ENCODE results near the gene SH3RF1.

SH3RF1 gene

DNA sequence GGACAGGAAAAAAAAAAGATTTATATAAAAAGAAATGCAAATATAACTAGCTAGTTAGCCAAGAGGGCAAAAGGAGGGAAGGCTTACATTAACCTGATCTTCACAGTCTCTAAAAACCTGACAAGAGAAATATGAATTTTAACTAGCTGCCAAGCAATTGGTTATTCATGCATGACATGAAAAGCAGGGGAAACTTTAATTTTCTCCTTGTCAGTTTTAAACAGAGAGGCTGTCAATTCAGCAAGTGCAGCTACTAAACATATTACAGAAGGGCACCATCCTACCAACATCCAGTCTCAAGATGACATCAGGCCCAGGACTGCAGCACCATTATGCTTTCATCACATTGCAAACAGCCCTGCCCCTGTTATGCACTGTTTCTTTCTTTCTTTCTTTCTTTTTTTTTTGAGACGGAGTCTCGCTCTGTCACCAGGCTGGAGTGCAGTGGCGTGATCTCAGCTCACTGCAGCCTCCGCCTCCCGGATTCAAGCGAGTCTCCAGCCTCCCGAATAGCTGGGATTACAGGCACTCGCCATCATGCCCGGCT is 221.8 kb downstream of the SH3RF1 start:
- ATAC-seq (ENCODE audit: insufficient read depth, low read depth) (no peak), DNase-seq (no peak)
- TF ChIP-seq EZH2 (IDR thresholded peaks at IDR 0.05; ENCODE audit: borderline replicate concordance, low read depth, low read length, severe bottlenecking) = no peak
- TF ChIP-seq, protein P1, sequence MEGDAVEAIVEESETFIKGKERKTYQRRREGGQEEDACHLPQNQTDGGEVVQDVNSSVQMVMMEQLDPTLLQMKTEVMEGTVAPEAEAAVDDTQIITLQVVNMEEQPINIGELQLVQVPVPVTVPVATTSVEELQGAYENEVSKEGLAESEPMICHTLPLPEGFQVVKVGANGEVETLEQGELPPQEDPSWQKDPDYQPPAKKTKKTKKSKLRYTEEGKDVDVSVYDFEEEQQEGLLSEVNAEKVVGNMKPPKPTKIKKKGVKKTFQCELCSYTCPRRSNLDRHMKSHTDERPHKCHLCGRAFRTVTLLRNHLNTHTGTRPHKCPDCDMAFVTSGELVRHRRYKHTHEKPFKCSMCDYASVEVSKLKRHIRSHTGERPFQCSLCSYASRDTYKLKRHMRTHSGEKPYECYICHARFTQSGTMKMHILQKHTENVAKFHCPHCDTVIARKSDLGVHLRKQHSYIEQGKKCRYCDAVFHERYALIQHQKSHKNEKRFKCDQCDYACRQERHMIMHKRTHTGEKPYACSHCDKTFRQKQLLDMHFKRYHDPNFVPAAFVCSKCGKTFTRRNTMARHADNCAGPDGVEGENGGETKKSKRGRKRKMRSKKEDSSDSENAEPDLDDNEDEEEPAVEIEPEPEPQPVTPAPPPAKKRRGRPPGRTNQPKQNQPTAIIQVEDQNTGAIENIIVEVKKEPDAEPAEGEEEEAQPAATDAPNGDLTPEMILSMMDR (IDR thresholded peaks at IDR 0.05; ENCODE audit: borderline replicate concordance, extremely low read depth, low read length, poor library complexity, severe bottlenecking) = no peak
- Histone ChIP-seq H3K4me3 (ENCODE audit: low read depth in 1 of 2, low read length in 2 of 2) (no peak overlapping the region), H3K27ac (ENCODE audit: low read length) (no peak overlapping the region), H3K9ac (ENCODE audit: low read depth, low read length) (no peak overlapping the region), H3K4me1 (ENCODE audit: insufficient read depth, low read length) (no peaks in the 10 kb centered on the region), H3K9me3 (ENCODE audit: insufficient read depth, low read length, severe bottlenecking) (no peaks in the 10 kb centered on the region), H3K79me2 (ENCODE audit: insufficient read depth, low read length) (no peaks in the 10 kb centered on the region), H3K36me3 (ENCODE audit: insufficient read depth, low read length) (no peaks in the 10 kb centered on the region), H3K4me2 (ENCODE audit: insufficient read depth, low read length) (no peak overlapping the region), H3K27me3 (ENCODE audit: insufficient read depth, low read length, poor library complexity) (no peaks in the 10 kb centered on the region), H2AFZ (ENCODE audit: low read depth, low read length) (no peak overlapping the region), H4K20me1 (ENCODE audit: insufficient read depth, low read length) (no peaks in the 10 kb centered on the region)

DNA sequence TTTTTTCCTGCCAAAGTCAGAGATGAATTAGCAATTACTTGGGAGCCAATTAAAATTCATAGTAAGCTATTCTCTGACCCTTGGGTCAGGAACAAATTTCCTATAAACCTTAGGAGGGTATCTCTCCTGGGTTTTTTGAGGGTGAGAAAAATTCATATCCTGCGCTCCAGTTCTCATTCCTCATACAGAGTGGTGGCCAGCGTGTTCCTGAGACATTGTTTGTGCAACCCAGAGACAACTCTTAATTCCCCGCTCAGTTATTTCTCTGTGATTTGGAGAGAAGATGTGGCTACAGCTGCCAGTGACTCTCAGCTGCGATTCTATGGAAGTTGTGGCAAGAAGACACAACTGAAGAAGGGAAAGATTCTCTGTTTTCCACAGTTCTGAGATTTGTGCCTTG is 222.8 kb downstream of the SH3RF1 start:
- Histone ChIP-seq H3K79me2 (ENCODE audit: insufficient read depth, low read length) (no peaks in the 10 kb centered on the region), H3K27me3 (ENCODE audit: insufficient read depth, low read length, poor library complexity) (no peaks in the 10 kb centered on the region), H3K9ac (ENCODE audit: low read depth, low read length) (no peak overlapping the region), H3K9me3 (ENCODE audit: insufficient read depth, low read length, severe bottlenecking) (no peaks in the 10 kb centered on the region), H3K27ac (ENCODE audit: low read length) (no peak overlapping the region), H3K4me1 (ENCODE audit: insufficient read depth, low read length) (no peaks in the 10 kb centered on the region), H4K20me1 (ENCODE audit: insufficient read depth, low read length) (no peaks in the 10 kb centered on the region), H3K4me3 (ENCODE audit: low read depth in 1 of 2, low read length in 2 of 2) (no peak overlapping the region), H2AFZ (ENCODE audit: low read depth, low read length) (no peak overlapping the region), H3K36me3 (ENCODE audit: insufficient read depth, low read length) (no peaks in the 10 kb centered on the region), H3K4me2 (ENCODE audit: insufficient read depth, low read length) (no peak overlapping the region)
- DNase-seq = no peak
- no peak for ATAC-seq (ENCODE audit: insufficient read depth, low read depth)
- TF ChIP-seq EZH2 (IDR thresholded peaks at IDR 0.05; ENCODE audit: borderline replicate concordance, low read depth, low read length, severe bottlenecking) = no peak
- TF ChIP-seq, protein P1 (IDR thresholded peaks at IDR 0.05; ENCODE audit: borderline replicate concordance, extremely low read depth, low read length, poor library complexity, severe bottlenecking) = no peak

GRCh38 chr4:169045862-169046584 is 224.7 kb downstream of the SH3RF1 start:
- Histone ChIP-seq H2AFZ (ENCODE audit: low read depth, low read length) (no peak overlapping the region), H3K9ac (ENCODE audit: low read depth, low read length) (no peak overlapping the region), H3K27ac (ENCODE audit: low read length) (no peak overlapping the region), H3K36me3 (ENCODE audit: insufficient read depth, low read length) (no peaks in the 10 kb centered on the region), H3K9me3 (ENCODE audit: insufficient read depth, low read length, severe bottlenecking) (no peaks in the 10 kb centered on the region), H3K79me2 (ENCODE audit: insufficient read depth, low read length) (no peaks in the 10 kb centered on the region), H3K4me3 (ENCODE audit: low read depth in 1 of 2, low read length in 2 of 2) (no peak overlapping the region), H3K27me3 (ENCODE audit: insufficient read depth, low read length, poor library complexity) (no peaks in the 10 kb centered on the region), H3K4me2 (ENCODE audit: insufficient read depth, low read length) (no peak overlapping the region), H3K4me1 (ENCODE audit: insufficient read depth, low read length) (no peaks in the 10 kb centered on the region), H4K20me1 (ENCODE audit: insufficient read depth, low read length) (no peaks in the 10 kb centered on the region)
- DNase-seq = no peak
- no peak for TF ChIP-seq EZH2 (IDR thresholded peaks at IDR 0.05; ENCODE audit: borderline replicate concordance, low read depth, low read length, severe bottlenecking)
- TF ChIP-seq, protein P1 (IDR thresholded peaks at IDR 0.05; ENCODE audit: borderline replicate concordance, extremely low read depth, low read length, poor library complexity, severe bottlenecking) = no peak
- ATAC-seq (ENCODE audit: insufficient read depth, low read depth) = no peak

All from DND-41 (cell line).